Ramos (cell line): ENCODE measurements around the gene REG1B.

Source experiments
- in situ Hi-C: fragments of 300-500 bp; cut with MboI; formaldehyde crosslinking; loops from one replicate; pipeline ENCODE4 v1.14.3; 2022; ENCODE audit warnings: low sequenced_read_pairs; ENCODE audit not compliant: unreplicated experiment

Gene REG1B

GRCh38 chr2:79087785-79088364, at the start of gene REG1B:
Gene REG1B, minus strand, starts transcription at chr2:79087993. Its CDS starts 381 bp downstream, at chr2:79087612.
- in situ Hi-C loops = no loop called here

- in situ Hi-C loops = no loop called here
Observed at GRCh38 chr2:79131687-79132086, 43.9 kb upstream of the REG1B start.

GRCh38 chr2:79129804-79130203, 42.0 kb upstream of the REG1B start:
- in situ Hi-C loops = no loop called here

- in situ Hi-C loops = no loop called here
Observed at GRCh38 chr2:79129260-79129659, 41.5 kb upstream of the REG1B start.

- in situ Hi-C loops = no loop called here
Observed at GRCh38 chr2:79128406-79128805, 40.6 kb upstream of the REG1B start.

- in situ Hi-C loops = no loop called here
Observed at GRCh38 chr2:79125721-79125985, 37.9 kb upstream of the REG1B start.

GRCh38 chr2:79124907-79125720, 37.3 kb upstream of the REG1B start:
- in situ Hi-C loops = no loop called here

GRCh38 chr2:79122676-79123075, 34.9 kb upstream of the REG1B start:
- in situ Hi-C loops = no loop called here

- in situ Hi-C loops = no loop called here
Observed at GRCh38 chr2:79120194-79120713, 32.5 kb upstream of the REG1B start, which contains the start of gene REG1A. Gene REG1A, plus strand, starts transcription at chr2:79120488. Its CDS starts 374 bp downstream, at chr2:79120862.

- in situ Hi-C loops = no loop called here
Observed at GRCh38 chr2:79116997-79117928, 29.5 kb upstream of the REG1B start.

GRCh38 chr2:79114797-79115494, 27.2 kb upstream of the REG1B start:
- in situ Hi-C loops = no loop called here

GRCh38 chr2:79112269-79112668, 24.5 kb upstream of the REG1B start:
- in situ Hi-C loops = no loop called here

- in situ Hi-C loops = no loop called here
Observed at GRCh38 chr2:79105259-79105658, 17.5 kb upstream of the REG1B start.

GRCh38 chr2:79103214-79103613, 15.4 kb upstream of the REG1B start:
- in situ Hi-C loops = no loop called here

- in situ Hi-C loops = no loop called here
Observed at GRCh38 chr2:79101024-79101423, 13.2 kb upstream of the REG1B start.

GRCh38 chr2:79100285-79100684, 12.5 kb upstream of the REG1B start:
- in situ Hi-C loops = no loop called here

GRCh38 chr2:79099140-79099686, 11.4 kb upstream of the REG1B start:
- in situ Hi-C loops = no loop called here

GRCh38 chr2:79097843-79098242, 10.1 kb upstream of the REG1B start:
- in situ Hi-C loops = no loop called here

GRCh38 chr2:79090693-79091092, 2.9 kb upstream of the REG1B start:
- in situ Hi-C loops = no loop called here

- in situ Hi-C loops = no loop called here
Observed at GRCh38 chr2:79086255-79086654, 1.5 kb downstream of the REG1B start.
